ENCODE measurements around the gene SERTAD3. TPM values are rescaled to one million over a fixed set of nuclear protein-coding genes. Genes with fewer than 3 reads are reported as not detected.
"Not testable (repeated sequence)": the region's sequence is repeated elsewhere in the genome, so short reads cannot be mapped to it uniquely, and the experiment has no call there.

SERTAD3 gene
- total RNA-seq (2014; rRNA removed; shearing (Covaris generic)), result 12.3 and 17.3 TPM in 2 replicates
- polyA plus RNA-seq (2014; cell fraction: nucleus; rRNA removed), result 9.6 and 9.7 TPM in 2 replicates

- peak; percentile 87 for DNase-seq (ENCODE audit: extremely low read depth, low read depth)
Measured at GRCh38 chr19:40444000-40444824, at the start of gene SERTAD3. Gene SERTAD3 (minus strand): TSS chr19:40444335. CDS start chr19:40442080, 2,255 bp downstream.

- DNase-seq (ENCODE audit: extremely low read depth, low read depth), result no peak
Measured at GRCh38 chr19:40493778-40494177, 49.6 kb upstream of the SERTAD3 start.

GRCh38 chr19:40492274-40492673 is 48.1 kb upstream of the SERTAD3 start:
- DNase-seq (ENCODE audit: extremely low read depth, low read depth), result no peak

- DNase-seq (ENCODE audit: extremely low read depth, low read depth), result no peak
Measured at GRCh38 chr19:40489882-40490230, 45.7 kb upstream of the SERTAD3 start.

GRCh38 chr19:40486017-40486416 is 41.9 kb upstream of the SERTAD3 start:
- DNase-seq (ENCODE audit: extremely low read depth, low read depth), result no peak

GRCh38 chr19:40475878-40476644 is 31.9 kb upstream of the SERTAD3 start:
- DNase-seq (ENCODE audit: extremely low read depth, low read depth), result not testable (repeated sequence)

- no peak for DNase-seq (ENCODE audit: extremely low read depth, low read depth)
Measured at GRCh38 chr19:40474737-40475136, 30.6 kb upstream of the SERTAD3 start.

GRCh38 chr19:40472516-40472915 is 28.4 kb upstream of the SERTAD3 start:
- DNase-seq (ENCODE audit: extremely low read depth, low read depth), result no peak

- no peak for DNase-seq (ENCODE audit: extremely low read depth, low read depth)
Measured at GRCh38 chr19:40471111-40471510, 27.0 kb upstream of the SERTAD3 start.

- no peak for DNase-seq (ENCODE audit: extremely low read depth, low read depth)
Measured at GRCh38 chr19:40469011-40469410, 24.9 kb upstream of the SERTAD3 start.

GRCh38 chr19:40466985-40467734 is 23.0 kb upstream of the SERTAD3 start, which contains the start of gene SPTBN4:
Gene SPTBN4 (plus strand): TSS chr19:40467001. CDS start chr19:40472622, 5,621 bp downstream.
- no peak for DNase-seq (ENCODE audit: extremely low read depth, low read depth)

GRCh38 chr19:40466219-40466984 is 22.3 kb upstream of the SERTAD3 start:
- no peak for DNase-seq (ENCODE audit: extremely low read depth, low read depth)

GRCh38 chr19:40465557-40466218 is 21.6 kb upstream of the SERTAD3 start, which contains the start of gene BLVRB:
Gene BLVRB (minus strand): TSS chr19:40465745. CDS start chr19:40465688, 57 bp downstream.
- DNase-seq (ENCODE audit: extremely low read depth, low read depth), result peak; percentile 98

GRCh38 chr19:40465025-40465556 is 21.0 kb upstream of the SERTAD3 start:
- DNase-seq (ENCODE audit: extremely low read depth, low read depth), result no peak

- peak; percentile 89 for DNase-seq (ENCODE audit: extremely low read depth, low read depth)
Measured at GRCh38 chr19:40464059-40465024, 20.2 kb upstream of the SERTAD3 start.

GRCh38 chr19:40463587-40464037 is 19.5 kb upstream of the SERTAD3 start:
- DNase-seq (ENCODE audit: extremely low read depth, low read depth), result peak; percentile 44

GRCh38 chr19:40461669-40462221 is 17.6 kb upstream of the SERTAD3 start:
- DNase-seq (ENCODE audit: extremely low read depth, low read depth), result no peak

GRCh38 chr19:40460185-40460584 is 16.1 kb upstream of the SERTAD3 start:
- DNase-seq (ENCODE audit: extremely low read depth, low read depth), result no peak
